GM19023 (cell line): ENCODE measurements around the gene COL4A6.
"Not testable (repeated sequence)": the region's sequence is repeated elsewhere in the genome, so short reads cannot be mapped to it uniquely, and the experiment has no call there.

Experiments
- ATAC-seq: cut with Tn5 transposase; IDR thresholded peaks from one replicate; pipeline ENCODE4 v1.9.1; 2021; ENCODE audit warnings: mild to moderate bottlenecking, moderate library complexity; ENCODE audit not compliant: unreplicated experiment

Gene COL4A6

DNA sequence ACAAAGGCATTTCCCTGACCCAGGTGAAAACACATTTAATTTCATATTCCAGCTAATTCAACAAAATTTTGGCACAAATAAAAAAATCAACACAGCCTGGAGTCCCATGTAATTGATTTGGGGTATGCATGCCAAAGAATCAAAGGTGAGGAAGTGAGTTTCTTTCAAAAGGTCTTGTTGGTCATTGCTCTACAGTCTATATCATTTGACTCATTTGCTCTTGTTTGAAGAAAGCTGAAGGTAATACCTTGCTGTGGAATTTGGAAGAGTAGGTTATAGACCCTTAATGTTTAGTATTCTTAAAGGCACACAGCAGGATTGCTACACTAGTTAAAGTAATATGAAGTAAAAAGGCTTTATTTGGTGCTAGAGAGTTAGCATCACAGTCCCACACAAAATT is 25.4 kb downstream of the COL4A6 start:
- ATAC-seq, result no peak

DNA sequence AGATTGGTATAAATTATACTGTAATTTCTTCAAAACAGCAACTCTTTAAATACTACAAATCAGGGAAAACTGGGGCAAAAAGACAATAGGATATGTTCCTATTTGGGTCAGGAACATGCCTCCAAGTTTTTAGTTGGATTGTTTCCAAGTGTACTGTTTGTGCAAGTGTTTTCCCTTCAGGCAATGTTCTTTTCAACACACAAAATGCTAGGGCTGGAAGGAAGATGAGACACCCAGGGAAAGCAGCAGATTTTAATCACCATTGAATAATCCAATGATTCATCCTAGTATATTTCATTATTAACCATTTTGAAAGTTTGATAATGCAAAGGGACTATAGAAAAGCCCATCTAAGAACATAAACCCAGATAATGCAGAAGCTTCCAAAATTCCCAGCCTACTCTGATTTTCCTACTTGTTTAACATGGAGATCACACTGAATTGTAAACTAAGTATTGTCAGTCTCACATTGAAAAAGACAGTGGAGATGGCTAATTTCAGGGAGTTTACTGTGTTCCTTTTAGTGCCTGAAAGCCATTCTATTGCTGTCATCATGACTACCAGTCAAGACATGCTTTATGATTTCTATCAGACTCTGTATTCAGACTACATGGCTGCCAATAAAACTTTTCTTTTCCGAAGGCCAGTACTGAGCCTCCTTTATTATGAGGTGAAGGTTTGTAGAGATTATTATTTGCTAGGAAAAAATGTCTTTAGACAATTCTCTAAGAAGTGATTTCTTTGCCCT is 38.6 kb downstream of the COL4A6 start:
- no peak for ATAC-seq

DNA sequence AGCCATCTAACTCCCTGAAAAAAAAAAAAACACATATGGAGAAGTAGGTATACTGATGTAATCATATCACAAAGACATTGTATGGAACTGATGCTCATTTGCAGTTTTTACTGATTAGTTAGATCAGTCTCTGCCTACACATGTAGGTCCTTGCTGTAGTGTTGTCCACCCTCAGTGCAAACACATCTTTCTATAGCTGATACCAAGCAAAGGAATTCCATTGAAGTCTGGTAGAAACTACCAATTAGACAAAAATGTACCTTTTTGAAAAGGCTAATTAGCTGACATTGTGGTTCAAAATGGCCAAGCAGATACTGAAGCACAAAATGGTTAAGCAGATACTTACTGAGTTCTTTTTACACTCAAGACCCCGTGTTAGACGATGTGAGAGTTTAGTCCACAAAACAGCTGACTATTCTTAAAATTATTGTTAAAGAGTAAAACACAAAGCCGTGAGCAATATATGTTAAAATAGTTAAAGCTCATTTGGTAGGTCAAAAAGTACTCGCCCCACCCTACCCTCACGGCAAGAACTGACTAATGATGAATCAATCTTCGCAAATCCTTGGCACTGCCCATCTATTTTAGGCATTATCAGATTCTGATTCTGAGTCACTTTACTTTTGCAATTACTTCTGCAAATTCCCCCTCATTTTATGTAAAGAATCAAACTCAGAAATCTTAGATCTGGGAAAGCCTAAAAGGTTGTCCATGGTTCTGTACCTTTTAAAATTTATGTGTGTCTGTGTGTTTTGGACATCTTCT is 40.4 kb downstream of the COL4A6 start:
- ATAC-seq, result no peak

DNA sequence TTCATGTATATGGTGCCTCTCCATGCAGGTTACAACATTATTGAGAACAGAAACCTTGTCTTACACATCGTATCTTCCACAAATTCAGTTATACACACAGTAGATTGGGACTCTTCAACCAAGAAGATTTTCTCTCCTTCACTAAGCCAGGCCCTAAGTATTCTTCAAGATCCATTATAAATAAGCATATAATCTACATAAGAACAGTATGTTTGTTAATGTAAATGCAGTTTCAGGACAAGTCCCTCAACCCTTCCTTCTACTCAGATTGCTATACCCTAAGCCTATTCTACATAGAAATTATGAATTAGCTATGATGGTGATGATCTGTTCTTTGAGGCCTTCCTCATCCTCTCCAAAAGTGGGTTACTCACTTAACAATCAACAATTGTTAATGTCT is 41.2 kb downstream of the COL4A6 start:
- no peak for ATAC-seq

DNA sequence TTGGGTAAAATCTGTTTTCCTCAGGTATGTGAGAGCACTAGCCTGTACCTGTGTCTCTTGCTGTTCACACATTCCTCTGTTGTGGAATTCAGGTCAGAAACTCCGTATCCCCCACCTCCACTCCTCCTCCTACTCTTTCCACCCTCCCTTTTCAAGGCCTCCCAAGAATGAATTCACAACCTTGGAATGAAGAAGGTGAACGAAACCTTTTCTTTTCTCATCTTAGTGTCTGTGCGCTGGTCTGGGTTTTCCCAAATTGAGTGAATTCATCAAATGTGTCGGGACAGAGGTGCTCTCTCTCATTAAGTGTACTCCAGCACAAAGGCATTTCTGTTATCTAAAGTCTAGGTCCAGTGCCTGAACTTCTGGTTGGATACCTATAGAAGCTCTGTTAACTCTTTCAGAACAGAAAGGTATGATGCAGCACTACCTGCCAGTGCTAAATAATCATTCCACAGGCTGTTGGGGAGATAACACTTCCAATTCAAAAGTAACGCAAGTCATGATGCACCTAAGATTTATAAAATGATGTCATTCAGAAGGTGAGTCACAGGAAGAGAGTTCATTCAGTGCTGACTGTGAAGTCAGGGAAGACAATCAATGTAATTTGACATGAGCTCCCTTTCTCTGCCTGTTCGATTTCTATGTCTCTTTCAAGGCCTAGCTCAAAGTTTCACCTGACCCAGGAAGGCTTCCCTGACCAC is 41.9 kb downstream of the COL4A6 start:
- ATAC-seq, result no peak

DNA sequence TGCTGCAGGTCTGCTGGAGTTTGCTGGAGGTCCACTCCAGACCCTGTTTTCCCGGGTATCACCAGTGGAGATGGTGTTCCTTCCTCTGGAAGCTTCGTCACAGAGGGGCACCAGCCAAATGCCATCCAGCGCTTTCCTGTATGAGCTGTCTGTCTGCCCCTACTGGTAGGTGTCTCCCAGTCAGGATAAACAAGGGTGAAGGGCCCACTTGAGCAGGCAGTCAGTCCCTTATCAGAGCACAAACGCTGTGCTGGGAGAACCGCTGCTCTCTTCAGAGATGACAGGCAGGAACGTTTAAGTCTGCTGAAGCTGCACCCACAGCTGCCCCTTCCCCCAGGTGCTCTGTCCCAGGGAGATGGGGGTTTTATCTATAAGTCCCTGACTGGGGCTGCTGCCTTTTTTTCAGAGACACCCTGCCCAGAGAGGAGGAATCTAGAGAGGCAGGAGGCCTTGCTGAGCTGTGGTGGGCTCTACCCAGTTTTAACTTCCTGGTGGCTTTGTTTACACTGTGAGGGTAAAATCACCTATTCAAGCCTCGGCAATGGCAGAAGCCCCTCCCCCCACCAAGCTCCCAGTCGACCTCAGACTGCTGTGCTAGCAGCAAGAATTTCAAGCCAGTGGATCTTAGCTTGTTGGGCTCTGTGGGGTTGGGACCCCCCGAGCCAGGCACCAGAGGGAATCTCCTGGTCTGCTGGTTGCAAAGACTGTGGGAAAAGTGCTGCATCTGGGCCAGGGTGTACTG is 47.1 kb downstream of the COL4A6 start:
- ATAC-seq, result not testable (repeated sequence)

DNA sequence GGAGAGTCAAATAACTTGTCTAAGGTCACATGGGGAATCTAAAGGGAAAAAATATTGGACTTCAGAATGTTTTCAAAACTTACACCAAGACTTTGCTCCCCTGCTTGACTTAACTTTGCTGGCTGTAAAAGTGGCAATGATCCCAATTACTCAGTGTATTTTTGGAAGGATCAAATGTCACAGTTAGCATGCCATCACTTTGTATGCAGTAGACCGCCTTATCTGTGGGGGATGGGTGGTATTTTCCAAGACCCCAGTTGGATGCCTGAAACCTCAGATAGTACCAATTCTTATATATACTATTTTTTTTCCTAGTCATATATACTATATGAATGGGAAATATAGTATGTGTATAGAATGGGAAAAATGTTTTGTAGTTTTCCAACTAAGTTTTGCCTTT is 53.4 kb downstream of the COL4A6 start:
- ATAC-seq, result no peak

DNA sequence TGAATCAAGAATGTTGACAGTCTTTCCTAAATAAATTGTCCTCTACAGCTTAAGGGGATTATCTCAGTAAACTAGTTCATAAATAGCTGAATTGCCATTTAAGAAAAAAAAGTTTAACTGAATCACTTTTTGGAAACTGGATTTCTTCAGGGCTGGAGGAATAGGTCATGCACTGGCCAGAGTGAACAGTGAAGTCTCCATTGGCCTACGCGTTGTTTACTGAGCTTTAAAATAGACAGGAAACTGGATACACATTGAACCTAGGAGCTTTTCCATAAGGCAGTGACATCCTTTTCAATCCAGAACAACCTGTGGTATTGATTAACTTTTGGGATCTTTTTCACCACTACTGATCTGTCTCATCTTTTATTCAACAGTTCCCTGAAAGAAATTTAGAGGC is 58.0 kb downstream of the COL4A6 start:
- ATAC-seq, result no peak

DNA sequence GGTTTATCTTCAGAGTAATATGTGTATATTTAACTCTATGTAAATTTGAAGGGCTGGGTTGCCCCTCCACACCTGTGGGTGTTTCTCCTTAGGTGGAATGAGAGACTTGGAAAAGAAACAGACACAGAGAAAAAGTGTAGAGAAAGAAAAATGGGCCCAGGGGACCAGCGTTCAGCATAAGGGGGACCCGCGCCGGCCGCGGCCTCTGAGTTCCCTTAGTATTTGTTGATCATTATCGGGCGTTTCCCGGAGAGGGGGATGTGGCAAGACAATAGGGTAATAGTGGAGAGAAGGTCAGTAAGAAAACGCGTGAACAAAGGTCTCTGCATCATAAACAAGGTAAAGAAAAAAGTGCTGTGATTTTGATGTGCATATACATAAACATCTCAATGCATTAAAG is 61.4 kb downstream of the COL4A6 start:
- ATAC-seq, result not testable (repeated sequence)

DNA sequence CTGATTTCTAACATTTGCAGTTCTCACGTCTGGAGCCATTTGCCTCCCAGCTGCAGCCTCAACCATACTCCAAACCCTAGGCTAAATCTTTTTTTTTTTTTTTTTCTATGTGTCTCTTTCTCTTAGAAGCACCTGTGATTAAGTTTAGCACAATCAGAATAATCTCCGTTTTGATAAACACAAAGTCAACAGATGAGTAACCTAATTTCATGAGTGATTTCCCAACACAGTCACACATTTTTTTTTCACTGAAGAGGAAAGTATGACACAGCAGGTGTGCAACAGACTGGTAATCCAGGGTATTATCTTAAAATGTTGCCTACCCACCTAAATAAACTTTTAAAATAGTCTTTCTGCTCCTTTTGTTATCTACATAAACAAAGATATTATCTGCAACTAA is 62.6 kb downstream of the COL4A6 start:
- not testable (repeated sequence) for ATAC-seq

DNA sequence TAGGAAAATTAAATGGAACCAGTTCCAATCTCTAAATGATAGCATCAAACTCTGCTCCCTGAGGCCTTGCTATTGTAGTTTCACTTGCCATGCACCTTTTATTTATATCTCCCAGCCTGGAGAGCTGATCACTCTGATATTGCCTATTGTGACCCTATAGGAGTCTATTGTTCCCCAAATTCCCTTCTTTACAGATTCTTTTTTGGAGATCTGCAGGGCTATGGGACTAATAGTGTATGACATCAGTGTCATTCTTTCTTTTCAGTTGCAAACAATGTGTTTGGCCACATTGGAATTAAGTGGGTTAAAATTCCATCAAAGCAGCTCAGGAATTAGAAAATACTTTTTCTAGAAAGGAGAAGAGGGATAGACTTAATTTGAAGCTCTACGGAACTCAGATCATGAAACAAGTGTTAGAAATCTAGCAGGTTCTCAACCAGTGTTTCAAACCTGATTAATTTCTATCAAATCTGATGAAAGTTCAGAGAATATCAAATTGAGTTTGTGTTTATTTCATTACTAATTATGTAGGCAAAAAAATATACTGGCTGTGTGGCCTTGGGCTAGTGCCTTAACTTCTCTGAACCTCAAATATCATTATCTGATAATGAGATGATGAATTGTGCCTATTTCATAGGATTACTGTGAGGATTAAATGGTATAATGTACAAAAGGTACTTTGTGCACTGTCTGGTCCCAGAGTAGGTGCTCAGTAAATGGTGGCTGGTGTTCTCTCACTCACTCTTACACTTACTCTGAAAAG is 71.4 kb downstream of the COL4A6 start:
- ATAC-seq, result no peak

DNA sequence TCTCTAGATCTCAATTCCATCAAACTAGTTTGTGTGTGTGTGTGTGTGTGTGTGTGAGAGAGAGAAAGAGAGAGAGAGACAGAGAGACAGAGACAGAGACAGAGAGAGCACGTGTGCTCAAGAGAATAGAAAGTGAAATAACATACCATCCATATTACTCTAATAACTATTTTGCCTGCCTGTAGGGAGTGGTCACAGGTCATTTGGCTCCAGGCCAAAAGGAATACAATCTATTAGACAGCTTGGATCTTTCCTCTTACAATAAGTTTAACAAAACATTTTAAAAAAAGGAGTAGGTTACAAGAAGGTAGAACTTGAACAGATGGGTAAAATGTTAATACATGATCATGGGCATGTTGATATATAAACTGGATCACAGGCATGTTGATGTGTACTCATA is 76.2 kb downstream of the COL4A6 start:
- ATAC-seq, result no peak

DNA sequence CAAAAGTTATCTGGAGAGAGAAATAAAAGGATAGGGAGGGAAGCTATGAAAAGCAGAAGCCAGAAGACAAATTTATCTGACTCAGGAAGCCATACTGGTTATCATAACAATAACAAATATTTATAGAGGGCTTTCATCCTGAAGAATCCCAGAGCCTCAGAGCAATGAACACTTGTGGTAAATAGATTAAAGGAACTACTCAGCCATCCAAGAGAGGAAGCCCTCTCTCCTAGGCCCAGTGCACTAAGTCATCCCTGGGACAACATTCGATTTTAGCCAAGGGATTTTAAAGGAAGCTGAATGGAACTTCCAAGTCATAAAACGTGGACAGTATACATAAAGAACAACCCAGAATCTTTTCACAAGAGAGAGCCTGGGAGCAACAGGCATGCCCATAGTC is 76.9 kb downstream of the COL4A6 start:
- ATAC-seq, result no peak

DNA sequence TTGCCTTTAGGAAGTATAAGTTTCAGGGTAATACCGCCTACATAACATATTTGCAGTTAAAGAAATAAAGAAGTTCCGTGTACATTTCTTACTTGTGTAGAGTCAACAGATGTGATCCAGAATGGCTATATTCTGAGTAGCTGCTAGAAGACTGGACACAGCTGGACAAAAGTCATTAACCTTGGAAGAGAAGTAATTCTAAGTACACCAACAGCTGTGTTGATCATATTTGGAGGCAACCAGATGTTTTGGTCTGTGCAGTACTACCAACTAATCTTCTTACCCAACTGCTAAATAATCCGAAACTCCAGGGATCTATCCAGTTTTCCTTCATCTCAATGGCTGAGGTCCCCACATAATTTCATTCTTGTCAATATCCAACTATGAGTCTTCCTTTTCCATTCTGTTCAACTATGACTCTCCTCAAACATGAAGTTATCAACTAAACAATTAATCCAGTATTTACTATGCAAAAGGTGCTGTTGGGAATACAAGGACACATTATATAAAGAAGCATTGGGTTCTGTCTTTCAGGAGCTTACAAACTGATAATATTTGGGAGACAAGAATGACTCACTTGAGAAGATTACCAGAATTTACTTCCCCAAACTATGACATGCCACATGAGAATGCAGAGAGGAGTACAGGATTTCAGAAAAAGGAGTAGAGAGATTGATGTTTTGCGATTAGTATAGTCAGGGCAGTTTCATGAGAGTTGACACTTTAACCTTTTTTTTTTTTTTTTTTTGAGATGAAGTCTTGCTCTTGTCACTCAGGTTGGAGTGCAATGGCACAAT is 78.2 kb downstream of the COL4A6 start:
- no peak for ATAC-seq

DNA sequence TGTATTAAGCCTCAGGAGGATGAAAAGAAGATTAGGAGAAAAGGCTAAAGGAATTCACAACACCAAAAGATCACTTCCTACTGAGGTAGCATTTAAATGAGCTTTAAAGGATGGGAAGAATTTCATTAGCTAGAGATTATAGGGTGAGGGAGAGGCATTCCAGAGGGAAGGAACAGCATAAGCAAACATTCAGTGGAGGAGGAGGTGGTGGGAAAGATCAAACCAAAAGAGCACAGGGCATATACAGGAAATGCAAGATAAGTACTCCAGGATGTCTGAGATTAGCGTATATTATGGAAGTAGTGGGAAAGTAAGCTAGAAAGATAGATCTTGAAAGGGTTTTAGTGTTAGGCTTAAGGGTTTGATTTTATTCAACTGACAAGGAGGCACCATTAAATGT is 84.8 kb downstream of the COL4A6 start:
- ATAC-seq, result no peak

DNA sequence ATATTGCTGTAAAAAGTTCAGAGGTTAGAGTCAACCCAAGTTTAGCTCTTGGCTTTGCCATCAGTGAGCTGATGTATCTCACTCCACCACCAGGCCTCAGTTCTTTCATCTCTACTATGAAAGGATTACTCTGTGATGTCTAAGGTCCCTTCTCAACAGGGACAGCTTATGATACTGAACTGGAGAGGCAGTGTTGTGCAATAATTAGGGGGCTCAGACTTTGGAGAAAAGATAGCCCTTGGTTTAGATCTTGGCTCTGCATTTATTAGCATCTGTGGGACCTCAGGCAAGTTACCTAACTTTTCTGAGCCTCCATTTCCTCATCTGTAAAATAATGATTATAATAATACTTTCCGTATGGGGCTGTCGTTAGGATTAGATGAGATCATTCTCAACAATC is 89.0 kb downstream of the COL4A6 start:
- no peak for ATAC-seq

DNA sequence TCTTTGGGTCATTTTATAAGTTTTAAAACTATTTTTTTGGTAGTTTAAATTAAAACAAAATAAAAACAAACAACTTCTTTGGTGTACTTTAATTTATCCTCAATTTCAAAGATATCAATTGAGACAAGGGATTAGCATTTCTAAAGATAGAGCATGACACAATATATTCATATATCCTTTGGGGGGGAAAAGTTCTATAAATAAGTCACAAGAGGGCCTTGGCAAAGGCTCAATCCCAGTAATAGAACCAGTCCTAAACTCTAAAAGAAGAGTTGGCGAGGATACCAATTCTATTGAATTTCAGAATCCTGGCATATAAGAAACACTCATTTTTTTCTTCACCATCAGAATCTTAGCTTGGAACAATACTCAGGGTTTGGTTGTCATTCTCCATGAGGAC is 89.7 kb downstream of the COL4A6 start:
- no peak for ATAC-seq

DNA sequence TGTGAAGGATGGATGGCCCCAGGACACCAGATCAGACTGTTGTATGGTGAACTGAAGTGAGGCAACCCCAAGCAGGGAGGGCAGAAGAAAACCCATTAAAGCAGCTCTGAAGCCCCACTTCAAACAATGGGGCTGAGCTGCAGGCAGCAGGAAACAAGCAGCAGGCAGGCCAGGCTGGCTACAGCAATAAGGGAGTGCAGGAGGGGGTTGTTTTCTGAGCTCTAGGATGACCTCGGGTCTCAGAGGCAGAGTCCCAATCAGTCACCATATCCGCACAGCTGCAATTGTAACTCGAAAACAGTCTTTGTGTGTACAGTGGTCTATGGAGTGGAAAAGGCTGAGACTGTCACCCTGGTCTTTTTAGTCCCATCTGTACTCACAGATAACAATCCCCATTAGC is 90.4 kb downstream of the COL4A6 start:
- ATAC-seq, result no peak

DNA sequence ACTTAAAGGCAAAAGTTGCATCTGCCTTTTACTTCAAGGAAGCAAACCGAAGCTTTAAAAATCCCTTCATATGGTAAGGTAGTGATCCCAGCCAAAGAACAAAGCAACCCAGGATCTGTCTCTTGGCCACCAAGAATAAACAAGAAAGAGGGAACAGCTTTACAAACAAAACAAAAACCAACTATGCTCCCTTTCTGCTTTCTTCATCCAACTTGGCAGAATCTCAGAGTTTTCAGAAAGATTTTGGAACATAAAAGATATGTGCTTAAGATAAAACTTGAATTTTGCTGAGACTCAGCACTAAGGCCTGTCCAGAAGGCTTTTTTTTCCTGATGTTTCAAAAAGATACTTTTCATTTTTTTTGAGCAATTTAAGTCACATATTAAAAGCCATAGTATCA is 94.0 kb downstream of the COL4A6 start:
- ATAC-seq, result no peak

DNA sequence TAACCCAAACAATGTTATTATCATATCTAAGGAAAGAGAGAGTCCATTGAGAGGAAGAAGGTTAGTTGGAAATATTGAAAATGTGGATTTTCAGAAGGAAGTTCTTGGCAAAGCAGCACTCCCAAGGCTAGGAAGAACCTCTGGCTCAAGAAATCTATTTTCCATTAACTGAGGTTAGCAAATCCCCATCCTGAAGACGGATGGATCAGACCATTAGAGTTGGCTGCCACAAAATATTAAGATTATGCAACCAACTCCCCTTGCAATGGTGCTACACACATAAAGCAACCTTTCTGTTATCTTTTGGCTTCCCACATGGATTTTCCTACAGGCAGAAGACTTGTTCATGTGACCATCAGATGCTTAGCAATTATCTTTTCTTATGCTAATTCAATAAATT is 96.3 kb downstream of the COL4A6 start:
- ATAC-seq, result no peak
